Choroid plexus epithelial cell (primary cell): ENCODE measurements around the gene SHISAL2A.

Experiments
- DNase-seq: peaks from one replicate; pipeline ENCODE4 v3.0.0-alpha.2; 2010; ENCODE audit warnings: low read depth
- H3K4me3 ChIP-seq: 2 replicates; pipeline ENCODE4 v1.5.1; 2011; ENCODE audit warnings: low read depth, mild to moderate bottlenecking, control low read depth, low read length, moderate library complexity
- TF ChIP-seq, protein P1 (sequence below): conservative IDR thresholded peaks from 2 replicates; pipeline ENCODE4 v1.5.1; 2011; ENCODE audit warnings: low read depth, mild to moderate bottlenecking, control low read depth, inconsistent platforms, low read length, moderate library complexity

Gene SHISAL2A

DNA sequence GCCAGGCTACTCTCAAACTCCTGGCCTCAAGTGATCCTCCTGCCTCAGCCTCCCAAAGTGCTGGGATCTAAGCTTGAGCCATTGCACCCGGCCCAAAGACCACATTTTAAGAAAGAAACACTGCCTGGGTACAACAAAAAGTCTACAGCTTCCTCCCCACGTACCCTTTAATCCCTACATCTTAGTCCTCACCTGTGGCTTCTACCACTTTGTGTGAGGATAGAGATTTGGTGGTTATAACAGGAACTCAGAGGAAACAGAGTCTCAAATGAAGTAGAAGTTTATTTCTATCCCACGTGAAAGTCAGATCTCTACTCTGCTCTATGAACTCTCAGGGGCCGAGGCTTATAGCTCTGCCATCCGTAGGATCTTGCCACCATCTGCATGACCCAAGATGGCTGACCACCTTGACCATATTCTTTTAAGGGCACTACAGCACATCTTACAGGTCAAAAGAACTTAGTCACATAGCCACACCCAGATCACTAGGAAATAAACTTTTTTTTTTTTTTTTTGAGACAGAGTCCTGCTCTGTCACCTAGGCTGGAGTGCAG, 17.4 kb upstream of the SHISAL2A start:
- DNase-seq, result no peak
- no peak overlapping the region for H3K4me3 ChIP-seq
- TF ChIP-seq, protein P1, sequence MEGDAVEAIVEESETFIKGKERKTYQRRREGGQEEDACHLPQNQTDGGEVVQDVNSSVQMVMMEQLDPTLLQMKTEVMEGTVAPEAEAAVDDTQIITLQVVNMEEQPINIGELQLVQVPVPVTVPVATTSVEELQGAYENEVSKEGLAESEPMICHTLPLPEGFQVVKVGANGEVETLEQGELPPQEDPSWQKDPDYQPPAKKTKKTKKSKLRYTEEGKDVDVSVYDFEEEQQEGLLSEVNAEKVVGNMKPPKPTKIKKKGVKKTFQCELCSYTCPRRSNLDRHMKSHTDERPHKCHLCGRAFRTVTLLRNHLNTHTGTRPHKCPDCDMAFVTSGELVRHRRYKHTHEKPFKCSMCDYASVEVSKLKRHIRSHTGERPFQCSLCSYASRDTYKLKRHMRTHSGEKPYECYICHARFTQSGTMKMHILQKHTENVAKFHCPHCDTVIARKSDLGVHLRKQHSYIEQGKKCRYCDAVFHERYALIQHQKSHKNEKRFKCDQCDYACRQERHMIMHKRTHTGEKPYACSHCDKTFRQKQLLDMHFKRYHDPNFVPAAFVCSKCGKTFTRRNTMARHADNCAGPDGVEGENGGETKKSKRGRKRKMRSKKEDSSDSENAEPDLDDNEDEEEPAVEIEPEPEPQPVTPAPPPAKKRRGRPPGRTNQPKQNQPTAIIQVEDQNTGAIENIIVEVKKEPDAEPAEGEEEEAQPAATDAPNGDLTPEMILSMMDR, result no peak

DNA sequence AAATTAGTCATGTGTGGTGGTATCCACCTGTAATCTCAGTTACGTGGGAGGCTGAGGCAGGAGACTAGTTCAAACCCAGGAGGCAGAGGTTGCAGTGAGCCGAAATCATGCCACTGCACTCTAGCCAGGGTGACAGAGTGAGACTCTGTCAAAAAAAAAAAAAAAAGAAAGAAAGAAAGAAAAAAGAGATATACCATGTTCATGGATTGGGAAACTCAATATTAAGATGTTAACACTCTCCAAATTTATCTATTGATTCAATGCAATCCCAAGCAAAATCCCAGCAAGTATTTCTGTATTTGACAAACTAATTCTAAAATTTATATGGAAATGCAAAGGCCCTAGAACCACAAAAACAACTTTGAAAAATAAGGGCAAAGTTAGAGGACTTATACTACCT, 11.0 kb upstream of the SHISAL2A start:
- TF ChIP-seq, protein P1, result no peak
- H3K4me3 ChIP-seq, result no peak overlapping the region

DNA sequence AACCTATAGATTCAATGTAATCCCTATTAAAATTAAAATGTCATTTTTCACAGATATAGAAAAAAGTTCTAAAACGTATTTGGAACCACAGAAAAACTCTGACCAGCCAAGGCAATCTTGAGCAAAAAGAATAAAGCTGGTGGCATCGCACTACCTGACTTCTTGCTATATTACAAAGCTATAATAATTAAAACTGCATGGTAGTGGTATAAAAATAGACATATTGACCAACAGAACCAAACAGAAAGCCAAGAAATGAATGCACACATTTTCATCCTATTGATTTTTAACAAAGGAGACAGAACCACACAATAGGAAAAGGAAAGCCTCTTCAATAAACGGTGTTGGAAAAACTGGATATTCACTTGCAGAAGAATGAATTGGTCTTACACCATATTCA, 9.2 kb upstream of the SHISAL2A start:
- TF ChIP-seq, protein P1, result no peak
- H3K4me3 ChIP-seq, result no peak overlapping the region
- DNase-seq, result no peak

More for the DNA sequence above, 11.0 kb upstream of the SHISAL2A start:
- no peak for DNase-seq

DNA sequence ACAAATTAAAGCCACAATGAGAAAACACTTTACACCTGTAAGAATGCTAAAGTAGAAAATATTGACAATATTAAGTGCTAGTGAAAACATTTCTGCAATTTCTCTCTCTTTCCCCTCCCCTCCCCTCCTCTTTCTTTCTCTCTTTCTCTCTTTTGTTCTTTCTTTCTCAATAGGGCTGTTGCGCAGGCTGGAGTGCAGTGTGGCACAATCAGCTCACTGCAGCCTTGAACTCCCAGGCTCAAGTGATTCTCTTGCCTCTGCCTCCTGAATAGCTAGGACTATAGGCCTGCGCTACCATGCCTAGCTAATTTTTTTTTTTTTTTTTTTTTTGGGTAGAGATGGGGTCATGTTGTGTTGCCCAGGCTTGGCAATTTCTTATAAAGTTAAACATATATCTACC, 5.9 kb upstream of the SHISAL2A start:
- DNase-seq, result no peak
- no peak overlapping the region for H3K4me3 ChIP-seq
- TF ChIP-seq, protein P1, result no peak

DNA sequence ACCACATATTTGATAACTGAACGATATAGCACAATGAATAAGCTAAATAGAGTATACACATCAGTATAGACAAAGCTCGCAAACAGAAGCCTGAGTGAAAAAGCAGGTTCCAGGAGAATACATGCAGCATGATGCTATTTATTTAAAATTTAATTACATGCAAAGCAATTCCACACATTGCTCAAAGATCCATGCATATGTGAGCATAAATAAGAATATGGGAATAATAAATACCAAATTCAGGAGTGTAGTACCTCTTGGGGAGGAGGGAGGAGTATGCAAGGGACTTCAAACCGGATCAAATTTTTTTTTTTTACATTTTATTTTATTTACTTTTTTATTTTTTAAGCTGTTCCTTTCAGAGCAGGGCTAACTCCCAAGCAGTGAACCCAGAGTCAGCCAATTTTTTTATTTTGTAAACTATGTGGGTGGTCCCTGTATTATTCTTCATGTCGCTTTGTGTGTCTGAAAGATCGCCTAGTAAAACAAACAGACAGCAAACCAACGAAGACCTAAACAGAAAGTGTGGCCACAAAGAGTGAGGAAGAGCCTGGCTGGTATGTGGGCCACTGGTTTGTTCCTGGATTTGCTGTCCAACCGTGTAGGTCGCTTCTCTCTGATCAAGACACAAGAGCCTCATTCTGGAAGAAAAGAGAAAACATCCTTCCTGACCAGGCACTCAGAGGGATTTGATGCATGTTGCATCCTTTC, 4.2 kb upstream of the SHISAL2A start:
- TF ChIP-seq, protein P1, result no peak
- H3K4me3 ChIP-seq, result no peak overlapping the region
- no peak for DNase-seq

DNA sequence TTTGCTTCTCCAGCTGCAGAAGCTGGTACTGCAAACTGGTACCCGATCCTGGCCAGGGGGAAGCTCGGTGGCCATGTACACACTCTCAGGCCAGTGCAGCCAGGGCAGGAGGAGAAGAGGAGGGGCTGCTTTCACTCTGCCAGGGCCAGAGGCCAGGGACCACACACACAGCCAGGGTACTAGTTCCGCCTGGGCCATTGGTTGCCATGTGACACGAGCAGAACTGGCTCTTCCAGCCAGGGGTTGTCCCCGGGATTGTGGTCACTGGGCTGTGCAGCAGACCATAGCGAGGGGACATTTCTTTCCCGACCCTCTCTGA, 3.7 kb upstream of the SHISAL2A start:
- H3K4me3 ChIP-seq, result no peak overlapping the region
- TF ChIP-seq, protein P1, result no peak

DNA sequence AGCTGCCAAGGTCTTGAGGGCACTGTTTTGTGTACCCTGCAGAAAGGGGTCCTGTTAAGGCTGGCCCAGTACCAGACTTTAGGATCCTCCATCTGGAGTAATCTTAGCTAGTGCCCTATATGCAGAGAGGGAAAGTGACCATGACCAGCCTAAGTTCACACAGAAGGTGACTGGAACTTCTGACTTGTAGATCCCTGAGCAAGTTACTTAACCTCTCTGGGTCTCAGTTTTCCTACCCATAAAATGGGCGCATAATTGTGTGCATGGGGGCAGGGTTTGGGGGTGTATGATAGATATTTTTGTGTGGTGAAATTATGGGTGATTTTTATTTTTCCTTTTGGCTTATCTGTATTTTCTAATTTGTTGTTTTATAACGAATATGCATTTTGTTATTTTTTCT, 3.3 kb upstream of the SHISAL2A start:
- DNase-seq, result no peak
- H3K4me3 ChIP-seq, result no peak overlapping the region
- TF ChIP-seq, protein P1, result no peak

More for the DNA sequence above, 3.7 kb upstream of the SHISAL2A start:
- DNase-seq, result no peak
